ENCODE measurements around the gene TRIP6.
A peak's percentile ranks its signal among the peaks of the same experiment; 100 is the strongest.

Gene TRIP6

GRCh38 chr7:100888291-100888987 lies 21.3 kb downstream of the TRIP6 start (continued):
- TF ChIP-seq ZNF449 (tag by site-specific recombination; IDR thresholded peaks at IDR 0.05) (peak; percentile 58; the same call in 1 of the 2 replicates), ZIC2 (tag by site-specific recombination; IDR thresholded peaks at IDR 0.05) (0 out of 2 replicates have a peak, but pooled peaks have one; percentile 17), ZNF239 (tag by site-specific recombination; IDR thresholded peaks at IDR 0.05) (no peak), KLF8 (tag by site-specific recombination; IDR thresholded peaks at IDR 0.05) (peak; percentile 8; the same call in 1 of the 2 replicates), KLF10 (tag by site-specific recombination; IDR thresholded peaks at IDR 0.05) (no peak), SCRT2 (tag by site-specific recombination; IDR thresholded peaks at IDR 0.05) (peak; percentile 88), ZNF645 (tag by site-specific recombination; IDR thresholded peaks at IDR 0.05) (no peak), SP7 (tag by site-specific recombination; IDR thresholded peaks at IDR 0.05) (no peak), ZNF112 (tag by site-specific recombination; IDR thresholded peaks at IDR 0.05) (no peak), ZNF600 (tag by site-specific recombination; IDR thresholded peaks at IDR 0.05) (peak; percentile 62), ZNF670 (tag by site-specific recombination; IDR thresholded peaks at IDR 0.05; ENCODE audit: low read depth) (no peak), CTCF (tag by site-specific recombination; IDR thresholded peaks at IDR 0.05) (no peak), ZFHX2 (tag by site-specific recombination; conservative IDR thresholded peaks at IDR 0.05) (no peak), SCRT1 (tag by site-specific recombination; IDR thresholded peaks at IDR 0.05; ENCODE audit: borderline replicate concordance) (peak; percentile 82; the same call in 1 of the 2 replicates), PRDM10 (tag by site-specific recombination; IDR thresholded peaks at IDR 0.05) (no peak)

- peaks cover 4% of the 10 kb centered on the region; the same call in 1 of the 2 replicates for H3K4me1 ChIP-seq (ENCODE audit: control insufficient read depth, insufficient read depth, low read length)
- peak within 1 kb of the TSS; percentile 94 for H3K27ac ChIP-seq (ENCODE audit: extremely low read depth, low read depth, low read length)
- ChIA-PET POLR2A (interaction anchor here (0.5 to 8.7 kb wide), 29 partner anchors 12 to 1553 kb away, joined by 3 to 198 read pairs (median 4); partner anchors contain the start of genes AGFG2, EPHB4, FBXO24 and LRCH4), CTCF (interaction anchor here (0.6 to 2.1 kb wide), 5 partner anchors 37 to 605 kb away, joined by 3 to 10 read pairs (median 4); partner anchors contain the start of gene SLC12A9)
- peaks cover 12 to 47% of the 10 kb centered on the region in 2 experiments; a peak in 2 of 3 replicates for H3K36me3 ChIP-seq (ENCODE audit: control insufficient read depth in 2 of 2, insufficient read depth in 1 of 2, low read length in 2 of 2)
- peak within 1 kb of the TSS; percentile 60 for H3K4me3 ChIP-seq (ENCODE audit: low read depth, low read length)
- H3K9me3 ChIP-seq (ENCODE audit: control insufficient read depth, insufficient read depth, low read depth, low read length) = no peaks in the 10 kb centered on the region
- TF ChIP-seq ZNF624 (tag by site-specific recombination; IDR thresholded peaks at IDR 0.05) (no peak), YY2 (tag by site-specific recombination; IDR thresholded peaks at IDR 0.05) (no peak; the same call in 1 of the 2 replicates), MZF1 (tag by site-specific recombination; IDR thresholded peaks at IDR 0.05; ENCODE audit: borderline replicate concordance) (no peak; the same call in 1 of the 2 replicates), ZNF645 (tag by site-specific recombination; IDR thresholded peaks at IDR 0.05) (peak; percentile 93), BCL11B (tag by site-specific recombination; IDR thresholded peaks at IDR 0.05; ENCODE audit: low read depth) (no peak; the same call in 1 of the 2 replicates), HOXA7 (CRISPR knock-in tag; IDR thresholded peaks at IDR 0.05; ENCODE audit: borderline replicate concordance) (no peak), ZNF510 (tag by site-specific recombination; IDR thresholded peaks at IDR 0.05; ENCODE audit: insufficient replicate concordance) (no peak), ZNF133 (tag by site-specific recombination; IDR thresholded peaks at IDR 0.05) (no peak), ZNF768 (tag by site-specific recombination; IDR thresholded peaks at IDR 0.05) (no peak), ZSCAN18 (tag by site-specific recombination; IDR thresholded peaks at IDR 0.05) (no peak)
Measured at GRCh38 chr7:100888988-100889750, 22.0 kb downstream of the TRIP6 start, which contains the start of gene UFSP1. UFSP1 (minus strand) TSS chr7:100889715; CDS start chr7:100889271, 444 bp downstream.
